Fibroblast of lung (primary cell): ENCODE data around the gene SF3B4. TPM values are rescaled to one million over a fixed set of nuclear protein-coding genes. Genes with fewer than 3 reads are reported as not detected.
"Not testable (repeated sequence)": the region's sequence is repeated elsewhere in the genome, so short reads cannot be mapped to it uniquely, and the experiment has no call there.

Source experiments
- DNase-seq, 2 donors: peaks; one replicate each; pipeline versions ENCODE4 v3.0.0 to v3.0.0-alpha.2; 2010; ENCODE audit warnings: low read depth in 2 of 2
- H2AFZ ChIP-seq: 2 replicates; pipeline ENCODE4 v1.5.1; 2012; ENCODE audit warnings: low read length, control low read depth, inconsistent platforms
- H3K27ac ChIP-seq: 2 replicates; pipeline ENCODE4 v1.5.1; 2011; ENCODE audit warnings: low read length, control low read depth; ENCODE audit not compliant: insufficient read depth
- H3K27me3 ChIP-seq: 2 replicates; pipeline ENCODE4 v1.5.1; 2011; ENCODE audit warnings: mild to moderate bottlenecking, low read length; ENCODE audit not compliant: control insufficient read depth, insufficient read depth
- H3K36me3 ChIP-seq: 2 replicates; pipeline ENCODE4 v1.5.1; 2011; ENCODE audit warnings: low read length; ENCODE audit not compliant: control insufficient read depth, insufficient read depth
- H3K4me1 ChIP-seq: 2 replicates; pipeline ENCODE4 v1.5.1; 2011; ENCODE audit warnings: low read length; ENCODE audit not compliant: control insufficient read depth, insufficient read depth; ENCODE audit errors: extremely low read depth
- H3K4me2 ChIP-seq: 2 replicates; pipeline ENCODE4 v1.5.1; 2011; ENCODE audit warnings: low read length, control low read depth; ENCODE audit not compliant: insufficient read depth; ENCODE audit errors: extremely low read depth
- H3K4me3 ChIP-seq, 4 experiments: fragments of 200-600 bp in 1 of 4; sonication (generic) in 1 of 4; replicated peaks in 1 of 4; 2 replicates each; pipeline ENCODE4 v1.5.1; 2011 to 2016; ENCODE audit warnings: low read length in 4 of 4, low read depth in 3 of 4, mild to moderate bottlenecking in 3 of 4, control low read depth in 2 of 4, inconsistent platforms in 1 of 4, mixed read lengths in 1 of 4; ENCODE audit not compliant: insufficient read depth in 1 of 4; ENCODE audit errors: control extremely low read depth in 1 of 4
- H3K79me2 ChIP-seq: 2 replicates; pipeline ENCODE4 v1.5.1; 2012; ENCODE audit warnings: mild to moderate bottlenecking, low read length, inconsistent platforms; ENCODE audit not compliant: control insufficient read depth, insufficient read depth
- H3K9ac ChIP-seq: 2 replicates; pipeline ENCODE4 v1.5.1; 2011; ENCODE audit warnings: mild to moderate bottlenecking, low read length, control low read depth; ENCODE audit not compliant: insufficient read depth
- H3K9me3 ChIP-seq: 2 replicates; pipeline ENCODE4 v1.5.1; 2012; ENCODE audit warnings: low read depth, low read length; ENCODE audit not compliant: control insufficient read depth, insufficient read depth
- H4K20me1 ChIP-seq: 2 replicates; pipeline ENCODE4 v1.5.1; 2011; ENCODE audit warnings: low read length; ENCODE audit not compliant: control insufficient read depth, insufficient read depth; ENCODE audit errors: extremely low read depth
- EZH2 ChIP-seq: IDR thresholded peaks from 2 replicates; pipeline ENCODE4 v1.5.1; 2012; ENCODE audit warnings: low read length, control low read depth, mild to moderate bottlenecking; ENCODE audit errors: missing control alignments
- polyA plus RNA-seq, 2 donors: library from polyadenylated mRNA; depleted of rRNA in 1 of 2; stranded (reverse) in 1 of 2; unstranded in 1 of 2; fragments of >200 nt; gene quantifications; 2 replicates each; pipeline ENCODE4 v1.2.1, GENCODE V29; 2011 to 2012; ENCODE audit warnings: missing spikeins in 1 of 2
- total RNA-seq: library from RNA; depleted of rRNA; stranded (reverse); fragments of >200 nt; gene quantifications from 2 replicates; pipeline ENCODE4 v1.2.1, GENCODE V29; 2014
- TF ChIP-seq, protein P1 (sequence below), 2 donors: IDR thresholded peaks in 1 of 2; conservative IDR thresholded peaks in 1 of 2; 1 replicate in 1 of 2; 2 replicates in 1 of 2; pipeline ENCODE4 v1.5.1; 2011 to 2012; ENCODE audit warnings: low read length in 2 of 2, control low read depth in 1 of 2, inconsistent platforms in 1 of 2, low read depth in 1 of 2, mild to moderate bottlenecking in 1 of 2

The SF3B4 gene
- total and polyA plus RNA-seq, 2 donors (not counting 1 experiment from before 2014, with no cell fraction given), result 9.9 to 29.9 TPM

DNA sequence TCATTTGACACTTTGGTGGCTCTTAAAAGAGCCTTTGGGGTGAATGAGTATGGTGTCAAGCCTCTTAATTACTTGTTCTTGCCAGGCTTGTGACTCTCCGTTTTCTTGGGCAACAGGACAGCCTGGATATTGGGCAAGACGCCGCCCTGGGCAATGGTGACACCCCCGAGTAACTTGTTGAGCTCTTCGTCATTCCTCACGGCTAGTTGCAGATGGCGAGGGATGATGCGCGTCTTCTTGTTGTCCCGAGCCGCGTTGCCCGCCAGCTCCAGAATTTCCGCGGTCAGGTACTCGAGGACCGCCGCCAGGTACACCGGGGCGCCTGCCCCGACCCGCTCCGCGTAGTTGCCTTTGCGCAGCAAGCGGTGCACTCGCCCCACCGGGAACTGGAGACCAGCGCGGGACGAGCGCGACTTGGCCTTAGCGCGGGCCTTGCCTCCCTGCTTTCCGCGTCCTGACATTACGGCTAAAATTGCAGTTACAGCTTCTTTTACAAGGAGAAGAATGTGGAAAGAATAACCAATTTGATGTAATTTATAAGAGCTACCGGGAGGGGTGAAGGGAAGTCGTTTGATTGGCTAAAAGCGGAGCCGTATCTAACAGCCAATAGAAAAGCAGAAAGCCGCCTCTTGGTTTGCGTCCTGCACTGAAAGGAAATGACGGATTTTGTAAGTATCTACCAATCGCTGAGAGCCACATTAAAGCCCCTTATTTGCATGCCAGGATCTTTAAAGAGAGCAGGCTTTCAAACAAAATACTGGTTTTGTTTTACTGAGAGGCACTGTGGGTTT, 40.0 kb downstream of the SF3B4 start:
- peak overlapping the region; percentile 84 for H3K9ac ChIP-seq
- no peaks in the 10 kb centered on the region for H4K20me1 ChIP-seq
- H3K9me3 ChIP-seq, result no peaks in the 10 kb centered on the region
- H3K4me3 ChIP-seq, result peak overlapping the region; percentile 39 to 80 (median 74)
- H3K4me1 ChIP-seq, result peaks cover 5% of the 10 kb centered on the region
- H3K79me2 ChIP-seq, result peaks cover 3% of the 10 kb centered on the region
- no peaks in the 10 kb centered on the region for H3K36me3 ChIP-seq
- peak overlapping the region; percentile 96 for H3K4me2 ChIP-seq
- no peaks in the 10 kb centered on the region for H3K27me3 ChIP-seq
- no peak for TF ChIP-seq EZH2
- TF ChIP-seq, protein P1, sequence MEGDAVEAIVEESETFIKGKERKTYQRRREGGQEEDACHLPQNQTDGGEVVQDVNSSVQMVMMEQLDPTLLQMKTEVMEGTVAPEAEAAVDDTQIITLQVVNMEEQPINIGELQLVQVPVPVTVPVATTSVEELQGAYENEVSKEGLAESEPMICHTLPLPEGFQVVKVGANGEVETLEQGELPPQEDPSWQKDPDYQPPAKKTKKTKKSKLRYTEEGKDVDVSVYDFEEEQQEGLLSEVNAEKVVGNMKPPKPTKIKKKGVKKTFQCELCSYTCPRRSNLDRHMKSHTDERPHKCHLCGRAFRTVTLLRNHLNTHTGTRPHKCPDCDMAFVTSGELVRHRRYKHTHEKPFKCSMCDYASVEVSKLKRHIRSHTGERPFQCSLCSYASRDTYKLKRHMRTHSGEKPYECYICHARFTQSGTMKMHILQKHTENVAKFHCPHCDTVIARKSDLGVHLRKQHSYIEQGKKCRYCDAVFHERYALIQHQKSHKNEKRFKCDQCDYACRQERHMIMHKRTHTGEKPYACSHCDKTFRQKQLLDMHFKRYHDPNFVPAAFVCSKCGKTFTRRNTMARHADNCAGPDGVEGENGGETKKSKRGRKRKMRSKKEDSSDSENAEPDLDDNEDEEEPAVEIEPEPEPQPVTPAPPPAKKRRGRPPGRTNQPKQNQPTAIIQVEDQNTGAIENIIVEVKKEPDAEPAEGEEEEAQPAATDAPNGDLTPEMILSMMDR (conservative IDR thresholded peaks at IDR 0.05 in 1 of 2, IDR thresholded peaks at IDR 0.05 in 1 of 2; ENCODE audit: low read depth in 1 of 2, low read length in 2 of 2), result no peak
- H3K27ac ChIP-seq, result peak overlapping the region; percentile 98
- peak; percentile 99 for DNase-seq
- H2AFZ ChIP-seq, result no peak overlapping the region

DNA sequence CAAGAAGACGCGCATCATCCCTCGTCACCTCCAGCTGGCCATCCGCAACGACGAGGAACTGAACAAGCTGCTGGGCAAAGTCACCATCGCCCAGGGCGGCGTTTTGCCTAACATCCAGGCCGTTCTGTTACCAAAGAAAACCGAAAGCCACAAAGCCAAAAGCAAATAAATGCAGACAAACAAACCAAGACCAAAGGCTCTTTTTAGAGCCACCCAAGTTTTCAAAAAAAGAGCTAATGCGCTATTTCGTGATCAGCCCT, 40.5 kb downstream of the SF3B4 start:
- H2AFZ ChIP-seq, H4K20me1 ChIP-seq, H3K9me3 ChIP-seq, DNase-seq, H3K79me2 ChIP-seq, H3K36me3 ChIP-seq, H3K27me3 ChIP-seq, H3K4me1 ChIP-seq: not testable (repeated sequence)
- Histone ChIP-seq H3K9ac (peak overlapping the region; percentile 84), H3K4me2 (peak overlapping the region; percentile 96), H3K27ac (peak overlapping the region; percentile 98), H3K4me3 (peak overlapping the region; percentile 39 to 80 (median 74))

DNA sequence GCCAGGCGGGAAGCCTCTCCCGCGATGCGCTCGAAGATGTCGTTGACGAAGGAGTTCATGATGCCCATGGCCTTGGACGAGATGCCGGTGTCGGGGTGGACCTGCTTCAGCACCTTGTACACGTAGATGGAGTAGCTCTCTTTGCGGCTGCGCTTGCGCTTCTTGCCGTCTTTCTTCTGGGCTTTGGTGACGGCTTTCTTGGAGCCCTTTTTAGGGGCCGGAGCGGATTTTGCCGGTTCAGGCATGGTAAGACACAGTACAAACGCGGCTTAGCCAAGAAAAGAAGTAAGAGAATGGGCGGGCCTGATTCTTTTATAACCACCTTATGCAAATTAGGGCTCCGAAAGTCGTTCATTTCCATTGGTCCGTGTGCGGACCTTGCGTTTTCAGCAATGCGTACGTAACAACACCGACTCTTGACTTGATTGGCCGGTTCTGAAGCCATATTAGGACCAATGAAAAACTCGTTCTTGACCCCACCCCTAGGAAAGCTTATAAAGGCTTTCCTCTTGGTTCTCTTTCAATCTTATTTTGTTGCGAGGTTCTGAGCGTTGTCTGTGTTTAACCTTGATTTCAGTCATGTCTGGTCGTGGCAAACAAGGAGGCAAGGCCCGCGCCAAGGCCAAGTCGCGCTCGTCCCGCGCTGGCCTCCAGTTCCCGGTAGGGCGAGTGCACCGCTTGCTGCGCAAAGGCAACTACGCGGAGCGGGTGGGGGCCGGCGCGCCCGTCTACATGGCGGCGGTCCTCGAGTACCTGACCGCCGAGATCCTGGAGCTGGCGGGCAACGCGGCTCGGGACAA, 41.0 kb downstream of the SF3B4 start:
- H3K4me1 ChIP-seq, result peaks cover 5% of the 10 kb centered on the region

DNA sequence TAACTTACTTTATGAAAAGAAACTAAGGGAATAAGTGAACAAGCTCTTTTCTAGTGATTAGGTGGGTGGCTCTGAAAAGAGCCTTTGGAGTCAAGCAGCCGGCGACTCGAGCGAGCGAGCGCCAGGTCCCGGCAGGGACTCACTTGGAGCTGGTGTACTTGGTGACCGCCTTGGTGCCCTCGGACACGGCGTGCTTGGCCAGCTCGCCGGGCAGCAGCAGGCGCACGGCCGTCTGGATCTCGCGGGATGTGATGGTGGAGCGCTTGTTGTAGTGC, 41.5 kb downstream of the SF3B4 start:
- not testable (repeated sequence) for H4K20me1 ChIP-seq, H3K27me3 ChIP-seq, H3K36me3 ChIP-seq, H2AFZ ChIP-seq, H3K4me1 ChIP-seq, H3K79me2 ChIP-seq, H3K9me3 ChIP-seq
- Histone ChIP-seq H3K27ac (peak overlapping the region; percentile 98), H3K4me3 (peak overlapping the region; percentile 66 to 80 (median 73)), H3K4me2 (peak overlapping the region; percentile 98), H3K9ac (peak overlapping the region; percentile 79)
- peak; percentile 44 to 47 for DNase-seq

More for the DNA sequence above, 41.0 kb downstream of the SF3B4 start:
- no peaks in the 10 kb centered on the region for H3K36me3 ChIP-seq
- TF ChIP-seq, protein P1 (conservative IDR thresholded peaks at IDR 0.05 in 1 of 2, IDR thresholded peaks at IDR 0.05 in 1 of 2; ENCODE audit: low read depth in 1 of 2, low read length in 2 of 2), result no peak
- no peak for TF ChIP-seq EZH2
- H3K9me3 ChIP-seq, result no peaks in the 10 kb centered on the region
- H3K79me2 ChIP-seq, result peaks cover 3% of the 10 kb centered on the region
- H3K27ac ChIP-seq, result peak overlapping the region; percentile 98
- no peaks in the 10 kb centered on the region for H3K27me3 ChIP-seq
- H3K4me3 ChIP-seq, result peak overlapping the region; percentile 69 to 80 (median 74)
- H2AFZ ChIP-seq, result no peak overlapping the region
- H4K20me1 ChIP-seq, result no peaks in the 10 kb centered on the region
- peak overlapping the region; percentile 84 for H3K9ac ChIP-seq
- peak overlapping the region; percentile 96 for H3K4me2 ChIP-seq
- DNase-seq, result peak; percentile 99 to 100
